Nephron progenitor cell (in vitro differentiated cells): ENCODE measurements around the gene DPF3.

ENCODE experiments used
- DNase-seq: peaks from one replicate; pipeline ENCODE4 v3.0.0; 2021
- H3K27ac Mint-ChIP-seq: 2 replicates; pipeline ENCODE4 v1.8.0; 2021; ENCODE audit warnings: mild to moderate bottlenecking, moderate library complexity, mixed read lengths
- H3K27me3 Mint-ChIP-seq: 2 replicates; pipeline ENCODE4 v1.8.0; 2021; ENCODE audit warnings: mild to moderate bottlenecking, low read depth, mixed read lengths; ENCODE audit not compliant: poor library complexity
- H3K36me3 Mint-ChIP-seq: 2 replicates; pipeline ENCODE4 v1.8.0; 2021; ENCODE audit warnings: low read depth, mixed read lengths
- H3K4me1 Mint-ChIP-seq: 2 replicates; pipeline ENCODE4 v1.8.0; 2021; ENCODE audit warnings: mixed read lengths
- H3K4me3 Mint-ChIP-seq: 2 replicates; pipeline ENCODE4 v1.8.0; 2021; ENCODE audit warnings: mild to moderate bottlenecking, moderate library complexity, mixed read lengths
- H3K9me3 Mint-ChIP-seq: 2 replicates; pipeline ENCODE4 v1.8.0; 2021; ENCODE audit warnings: mild to moderate bottlenecking, moderate library complexity, mixed read lengths
- TF ChIP-seq, protein P1 (sequence below): fragments of 200-600 bp; sonication (generic); IDR thresholded peaks from 2 replicates; pipeline ENCODE4 v1.5.0; 2021; ENCODE audit warnings: antibody characterized with exemption

Gene DPF3

DNA sequence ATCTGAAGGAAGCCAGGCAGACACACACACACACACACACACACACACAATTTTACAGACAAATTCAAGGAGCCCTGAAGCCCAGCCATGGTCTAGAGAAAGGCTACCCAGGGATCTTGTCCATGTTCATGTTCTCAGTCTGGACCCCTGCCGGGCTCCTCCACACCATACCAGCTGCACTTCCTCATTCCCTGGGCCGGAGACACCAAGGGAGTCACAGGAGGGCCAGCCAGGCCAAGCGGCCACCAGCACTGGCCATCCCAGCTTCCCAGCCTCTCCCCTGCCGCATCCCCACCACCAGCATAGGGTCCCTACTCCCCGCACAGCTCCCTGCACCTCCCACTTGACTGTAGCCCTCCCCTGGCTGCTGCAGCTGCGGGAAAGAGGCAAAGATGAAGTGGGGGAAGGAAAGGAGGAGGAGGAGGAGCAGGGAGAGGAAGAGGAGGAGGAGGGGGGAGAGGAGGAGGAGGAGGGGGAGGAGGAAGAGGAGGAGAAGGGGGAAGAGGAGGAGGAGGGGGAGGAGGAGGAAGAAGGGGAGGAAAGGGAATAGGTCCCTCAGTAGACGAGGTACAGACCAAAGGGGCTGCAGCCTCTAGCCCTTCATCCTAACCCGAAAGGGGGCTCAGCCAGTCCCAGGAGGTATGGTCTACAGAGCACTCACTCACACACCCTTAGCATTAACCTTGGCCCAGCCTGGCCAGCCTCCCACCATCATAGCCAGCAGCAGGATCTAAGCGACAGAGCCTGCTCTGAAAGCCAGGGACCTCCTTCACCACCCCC, 293.2 kb downstream of the DPF3 start:
- Mint-ChIP-seq H3K36me3 (no peaks in the 10 kb centered on the region), H3K4me1 (peaks cover 38% of the 10 kb centered on the region), H3K27me3 (peaks cover 6% of the 10 kb centered on the region), H3K27ac (peak overlapping the region; percentile 74), H3K4me3 (no peak overlapping the region), H3K9me3 (no peaks in the 10 kb centered on the region)
- no peak for DNase-seq
- TF ChIP-seq, protein P1, sequence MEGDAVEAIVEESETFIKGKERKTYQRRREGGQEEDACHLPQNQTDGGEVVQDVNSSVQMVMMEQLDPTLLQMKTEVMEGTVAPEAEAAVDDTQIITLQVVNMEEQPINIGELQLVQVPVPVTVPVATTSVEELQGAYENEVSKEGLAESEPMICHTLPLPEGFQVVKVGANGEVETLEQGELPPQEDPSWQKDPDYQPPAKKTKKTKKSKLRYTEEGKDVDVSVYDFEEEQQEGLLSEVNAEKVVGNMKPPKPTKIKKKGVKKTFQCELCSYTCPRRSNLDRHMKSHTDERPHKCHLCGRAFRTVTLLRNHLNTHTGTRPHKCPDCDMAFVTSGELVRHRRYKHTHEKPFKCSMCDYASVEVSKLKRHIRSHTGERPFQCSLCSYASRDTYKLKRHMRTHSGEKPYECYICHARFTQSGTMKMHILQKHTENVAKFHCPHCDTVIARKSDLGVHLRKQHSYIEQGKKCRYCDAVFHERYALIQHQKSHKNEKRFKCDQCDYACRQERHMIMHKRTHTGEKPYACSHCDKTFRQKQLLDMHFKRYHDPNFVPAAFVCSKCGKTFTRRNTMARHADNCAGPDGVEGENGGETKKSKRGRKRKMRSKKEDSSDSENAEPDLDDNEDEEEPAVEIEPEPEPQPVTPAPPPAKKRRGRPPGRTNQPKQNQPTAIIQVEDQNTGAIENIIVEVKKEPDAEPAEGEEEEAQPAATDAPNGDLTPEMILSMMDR: no peak

DNA sequence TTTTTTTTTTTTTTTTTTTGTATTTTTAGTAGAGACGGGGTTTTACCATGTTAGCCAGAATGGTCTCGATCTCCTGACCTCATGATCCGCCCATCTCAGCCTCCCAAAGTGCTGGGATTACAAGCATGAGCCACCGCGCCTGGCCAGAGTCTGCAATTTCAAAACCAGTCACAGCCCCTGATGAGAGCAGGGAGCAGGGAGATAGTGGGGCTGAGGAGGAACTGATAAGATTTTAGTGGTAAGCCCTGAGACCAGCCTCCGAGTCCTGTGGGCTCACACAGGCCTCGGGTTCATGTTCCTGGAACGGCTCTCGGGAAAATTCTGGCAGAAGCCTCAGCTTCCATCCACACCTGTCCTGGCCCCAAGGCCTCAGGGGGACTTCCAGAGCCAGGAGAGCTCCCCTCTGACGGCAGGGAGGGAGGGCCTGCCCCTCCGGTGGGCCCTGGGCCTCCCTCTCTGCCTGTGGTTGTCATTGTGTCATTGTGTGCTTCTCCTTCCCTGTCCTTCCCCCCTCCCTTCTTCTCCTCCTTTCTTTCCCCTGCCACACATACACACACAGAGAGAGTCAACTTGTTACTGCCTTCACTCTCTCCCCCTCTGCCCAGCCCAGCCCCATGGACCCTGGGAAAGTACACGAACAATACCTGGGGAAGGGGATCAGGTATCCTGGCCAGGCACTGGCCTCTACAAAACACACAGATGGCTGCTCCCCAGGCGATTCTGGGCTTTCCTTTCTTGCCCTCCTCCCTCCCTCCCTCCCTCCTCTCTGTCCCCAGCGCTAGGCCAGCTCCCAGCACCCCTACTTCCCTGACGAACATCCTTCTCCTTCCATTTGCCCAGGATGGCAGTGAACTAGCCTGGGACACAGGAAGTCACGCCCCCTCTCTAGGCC, 294.1 kb downstream of the DPF3 start:
- Mint-ChIP-seq H3K27ac (peak overlapping the region; percentile 74), H3K9me3 (no peaks in the 10 kb centered on the region), H3K27me3 (peaks cover 6% of the 10 kb centered on the region), H3K4me3 (no peak overlapping the region), H3K36me3 (no peaks in the 10 kb centered on the region), H3K4me1 (peaks cover 43% of the 10 kb centered on the region)
- DNase-seq: no peak
- TF ChIP-seq, protein P1: no peak

DNA sequence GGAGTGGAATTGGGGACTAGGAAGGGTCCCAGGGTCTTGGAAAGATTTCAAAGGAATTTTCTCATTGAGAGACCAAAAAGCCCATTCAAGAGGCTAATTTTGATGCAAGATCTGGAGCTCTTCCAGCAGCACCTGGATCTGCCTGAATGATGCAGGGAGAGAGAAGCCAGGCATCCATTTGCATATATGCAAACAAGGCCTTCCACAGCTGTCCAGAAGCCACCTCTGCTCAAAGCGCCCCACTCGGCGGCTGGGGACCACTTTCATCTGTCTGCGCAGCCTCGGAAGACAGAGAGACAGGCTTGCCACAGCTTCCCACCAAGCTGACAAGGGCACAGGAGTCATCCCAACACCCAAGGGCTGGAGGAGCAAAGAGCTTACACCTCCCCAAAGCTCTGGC, 295.6 kb downstream of the DPF3 start:
- peaks cover 3% of the 10 kb centered on the region for H3K9me3 Mint-ChIP-seq
- H3K27ac Mint-ChIP-seq: no peak overlapping the region
- peaks cover 3% of the 10 kb centered on the region for H3K36me3 Mint-ChIP-seq
- H3K4me3 Mint-ChIP-seq: no peak overlapping the region
- H3K27me3 Mint-ChIP-seq: peaks cover 10% of the 10 kb centered on the region
- no peak for DNase-seq
- TF ChIP-seq, protein P1: no peak
- peaks cover 42% of the 10 kb centered on the region for H3K4me1 Mint-ChIP-seq

DNA sequence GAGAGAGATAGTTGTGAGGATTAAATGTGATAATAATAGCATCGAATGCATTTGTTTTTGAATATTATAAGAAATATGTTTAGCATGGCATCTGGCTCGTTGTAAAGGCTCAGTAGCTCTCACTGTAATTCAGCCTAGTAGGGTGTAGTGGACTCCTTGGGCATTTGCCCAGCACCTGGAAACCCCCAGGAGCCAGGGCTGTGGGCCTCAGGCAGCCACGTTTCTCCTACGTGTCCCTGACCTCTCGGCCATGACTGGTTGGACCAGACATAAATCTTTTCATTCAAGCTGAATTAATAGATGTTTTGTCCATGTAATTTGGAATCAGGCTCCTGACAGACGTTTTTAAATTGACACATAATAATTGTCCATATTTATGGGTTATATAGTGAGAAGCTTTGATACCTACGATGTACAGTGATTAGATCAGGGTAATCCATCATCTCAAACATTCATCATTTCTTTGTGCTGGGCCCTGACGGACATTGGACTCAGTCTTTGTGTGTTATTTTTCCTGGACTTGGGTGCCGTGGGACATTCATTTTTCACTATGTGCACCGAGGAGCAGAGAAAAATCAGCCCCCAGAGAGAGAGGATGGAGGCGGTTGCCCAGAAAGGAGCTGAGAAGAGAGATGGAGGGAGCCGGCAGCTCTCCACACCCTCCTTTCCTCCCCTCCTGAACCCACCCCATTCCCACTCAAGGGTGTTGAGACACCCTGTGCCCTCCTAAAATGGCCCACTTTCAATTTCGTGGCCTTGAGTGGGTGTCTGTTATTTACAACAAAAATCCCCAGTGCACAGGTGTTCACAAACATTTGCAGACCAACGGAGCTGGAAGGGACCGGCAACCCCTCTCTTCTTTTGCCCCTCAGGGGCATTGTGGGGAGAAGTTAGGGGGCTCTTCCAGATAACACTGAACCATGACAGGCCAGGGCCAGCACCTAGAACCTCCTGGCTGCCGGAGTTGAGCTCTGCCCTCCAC, 296.4 kb downstream of the DPF3 start:
- TF ChIP-seq, protein P1: no peak
- Mint-ChIP-seq H3K4me1 (peaks cover 42% of the 10 kb centered on the region), H3K9me3 (peaks cover 3% of the 10 kb centered on the region), H3K27ac (no peak overlapping the region), H3K36me3 (peaks cover 3% of the 10 kb centered on the region), H3K4me3 (no peak overlapping the region), H3K27me3 (peaks cover 7% of the 10 kb centered on the region)
- no peak for DNase-seq

DNA sequence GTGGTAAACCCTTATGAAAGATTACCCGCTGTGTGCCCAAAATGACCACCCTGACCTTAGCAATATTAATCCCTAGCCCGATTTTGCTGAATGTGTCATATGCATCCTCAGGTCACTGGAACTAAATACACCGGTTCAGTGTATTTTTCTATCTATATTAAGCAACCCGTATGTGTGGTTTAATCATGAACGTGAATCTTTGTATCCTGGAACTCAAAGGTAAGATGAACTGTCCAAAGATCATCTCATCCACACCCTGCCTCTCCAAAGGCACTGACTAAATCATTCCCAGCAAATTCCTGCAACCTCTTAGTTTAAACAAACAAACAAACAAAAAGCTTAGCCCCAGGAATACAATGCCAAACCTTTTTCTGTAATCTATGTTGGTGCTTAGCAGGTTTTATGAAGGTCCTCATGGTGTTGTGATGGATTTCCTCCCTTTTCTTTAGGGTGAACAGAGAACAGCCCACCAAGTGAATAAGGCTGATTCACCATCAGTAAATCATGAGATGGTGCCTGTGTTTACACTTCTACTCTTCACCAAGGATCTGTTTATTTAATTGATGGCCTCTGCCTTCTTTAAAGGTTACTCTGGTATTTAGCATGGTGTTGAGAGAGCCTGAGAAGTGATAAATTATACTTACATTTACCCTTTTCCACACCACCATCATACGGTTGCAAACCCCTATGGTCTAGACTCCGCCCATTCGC, 298.6 kb downstream of the DPF3 start:
- Mint-ChIP-seq H3K27me3 (peaks cover 10% of the 10 kb centered on the region), H3K9me3 (peaks cover 3% of the 10 kb centered on the region), H3K4me3 (no peak overlapping the region), H3K36me3 (peaks cover 3% of the 10 kb centered on the region), H3K27ac (no peak overlapping the region), H3K4me1 (peaks cover 25% of the 10 kb centered on the region)
- DNase-seq: no peak
- TF ChIP-seq, protein P1: no peak
